GM19467 (cell line): ENCODE results near the gene GHITM.
"Not testable (repeated sequence)": the region's sequence is repeated elsewhere in the genome, so short reads cannot be mapped to it uniquely, and the experiment has no call there.

Experiments
- ATAC-seq: cut with Tn5 transposase; IDR thresholded peaks from one replicate; pipeline ENCODE4 v1.9.1; 2021; ENCODE audit warnings: mild to moderate bottlenecking, moderate library complexity; ENCODE audit not compliant: unreplicated experiment

Gene GHITM

GRCh38 chr10:84139126-84140035, at the start of gene GHITM:
GHITM (plus strand) TSS chr10:84139509; CDS start chr10:84141501, 1,992 bp downstream.
- ATAC-seq = peak; percentile 96

DNA sequence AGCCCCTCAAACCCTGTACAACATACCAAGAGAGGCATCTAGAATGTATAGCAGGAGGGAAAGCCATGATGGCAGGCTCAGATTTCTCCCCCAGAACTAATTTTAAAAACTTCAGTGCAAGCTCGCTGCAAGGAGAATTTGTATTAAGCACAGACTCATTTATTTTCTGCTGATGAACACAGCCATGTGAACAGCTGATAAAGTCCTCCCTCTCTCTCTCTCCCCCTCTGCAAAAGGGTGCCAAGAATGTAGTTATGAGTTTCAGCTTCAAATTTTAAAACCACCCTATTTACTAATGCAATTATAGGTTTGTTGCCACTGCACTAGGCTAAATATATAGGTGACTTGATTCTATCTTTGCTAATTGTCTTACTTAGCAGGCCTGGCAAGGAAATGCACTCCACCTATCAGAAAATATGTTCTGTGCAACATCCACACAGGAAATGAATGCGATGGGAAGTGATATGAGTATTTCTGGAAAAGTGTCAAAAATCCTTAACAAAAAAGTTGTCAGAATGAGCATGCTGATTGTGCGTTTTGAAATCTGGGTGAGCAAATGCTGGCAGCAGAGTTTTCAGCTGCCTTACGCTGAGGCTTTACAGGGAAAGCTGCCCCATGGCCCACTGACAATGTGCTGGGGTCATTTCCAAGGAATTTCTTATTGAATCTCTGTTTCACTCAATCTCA, 43.4 kb upstream of the GHITM start:
- no peak for ATAC-seq

GRCh38 chr10:84097787-84098353, 41.4 kb upstream of the GHITM start:
- no peak for ATAC-seq

DNA sequence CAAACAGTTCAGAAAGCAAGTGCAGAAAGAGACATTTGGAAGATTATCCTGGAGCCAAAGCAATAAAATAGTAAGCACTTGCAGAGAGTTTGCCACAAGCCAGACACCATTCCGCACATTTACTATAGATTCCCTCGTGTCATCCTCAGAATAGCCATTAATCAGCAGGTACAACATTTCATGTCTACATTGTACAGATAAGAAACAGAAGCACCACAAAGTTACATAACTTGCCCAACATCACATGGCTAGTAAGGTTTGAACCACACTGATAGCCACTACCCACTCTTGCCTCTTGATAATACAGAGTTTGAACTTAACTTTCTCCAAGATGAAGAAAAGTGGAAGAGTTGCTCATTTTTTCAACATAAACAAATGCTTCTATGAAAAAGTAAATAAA, 40.6 kb upstream of the GHITM start:
- no peak for ATAC-seq

DNA sequence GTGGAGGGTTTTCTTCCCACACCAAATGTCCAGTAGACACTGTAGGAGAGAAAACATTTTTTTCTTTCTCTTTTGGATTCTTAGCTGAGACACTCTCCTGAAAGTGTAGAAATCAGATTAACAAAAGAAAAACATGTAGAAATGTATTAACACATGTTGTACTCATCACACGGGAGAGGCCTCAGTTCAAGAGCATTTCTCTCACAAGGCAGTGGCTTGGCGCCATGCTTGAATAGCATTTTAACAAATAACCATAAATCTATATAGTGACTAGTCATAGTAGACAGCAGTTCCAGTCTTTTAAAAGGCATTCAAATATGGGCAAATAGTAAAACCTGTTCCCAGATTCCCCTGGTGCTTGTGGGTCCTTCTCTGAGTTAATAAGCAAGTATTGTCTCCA, 38.3 kb upstream of the GHITM start:
- ATAC-seq = no peak

- ATAC-seq = no peak
These were observed 30.5 kb upstream of the GHITM start for GRCh38 chr10:84108797-84109196.

GRCh38 chr10:84109772-84110171, 29.5 kb upstream of the GHITM start:
- not testable (repeated sequence) for ATAC-seq

- not testable (repeated sequence) for ATAC-seq
These were observed 25.8 kb upstream of the GHITM start for GRCh38 chr10:84113468-84113867.

- ATAC-seq = no peak
These were observed 25.1 kb upstream of the GHITM start for GRCh38 chr10:84114088-84114667.

DNA sequence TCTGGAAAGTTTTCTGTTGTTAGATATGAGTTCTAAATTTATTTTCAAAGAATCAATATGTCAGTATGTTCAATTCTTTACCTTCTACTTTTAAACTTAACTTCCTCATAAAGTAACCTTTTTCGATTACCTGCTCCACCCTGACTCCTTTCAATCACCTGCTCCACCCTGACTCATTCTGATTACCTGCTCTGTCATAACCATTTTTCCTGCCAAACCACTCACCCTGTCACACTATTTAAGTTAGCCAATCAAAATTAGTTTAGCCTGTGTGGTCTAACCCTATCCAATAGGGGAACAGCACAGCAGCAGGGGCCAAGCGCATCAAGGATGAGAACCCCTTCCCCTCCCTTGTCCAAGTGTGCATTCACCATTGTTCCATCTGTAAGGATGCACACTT, 22.1 kb upstream of the GHITM start:
- not testable (repeated sequence) for ATAC-seq

DNA sequence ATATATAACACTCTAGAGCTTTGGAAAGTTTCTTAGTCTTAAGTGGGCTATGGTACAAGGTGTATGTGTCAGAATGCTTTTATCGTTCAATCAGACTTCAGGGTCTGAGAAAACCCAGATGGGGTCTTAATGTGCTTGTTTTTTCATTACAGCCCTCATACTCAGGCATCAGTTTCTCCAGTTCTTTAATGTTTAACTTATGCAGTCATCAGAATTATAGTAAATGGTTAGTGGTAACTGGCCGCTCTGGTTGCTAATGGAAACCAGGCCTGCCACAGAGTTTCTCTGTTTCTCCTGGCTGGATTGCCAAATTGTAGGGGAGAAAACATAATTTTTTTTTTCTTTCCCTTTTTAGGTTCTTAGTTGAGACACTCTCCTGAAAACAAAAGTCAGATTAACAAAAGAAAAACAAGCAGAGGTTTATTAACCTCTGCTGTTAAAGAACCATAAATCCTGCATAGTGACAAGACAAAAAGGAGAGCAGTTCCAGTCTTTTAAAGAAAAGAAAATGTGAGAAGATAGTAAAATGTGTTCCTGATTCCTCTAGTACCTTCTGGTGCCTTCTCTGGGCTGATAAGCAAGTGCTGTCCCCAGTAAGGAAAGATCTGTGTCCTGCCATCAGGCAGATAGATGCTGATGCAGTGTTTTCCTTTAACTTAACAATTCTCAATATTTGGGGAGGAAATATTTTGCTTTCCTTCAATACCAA, 21.5 kb upstream of the GHITM start:
- no peak for ATAC-seq

DNA sequence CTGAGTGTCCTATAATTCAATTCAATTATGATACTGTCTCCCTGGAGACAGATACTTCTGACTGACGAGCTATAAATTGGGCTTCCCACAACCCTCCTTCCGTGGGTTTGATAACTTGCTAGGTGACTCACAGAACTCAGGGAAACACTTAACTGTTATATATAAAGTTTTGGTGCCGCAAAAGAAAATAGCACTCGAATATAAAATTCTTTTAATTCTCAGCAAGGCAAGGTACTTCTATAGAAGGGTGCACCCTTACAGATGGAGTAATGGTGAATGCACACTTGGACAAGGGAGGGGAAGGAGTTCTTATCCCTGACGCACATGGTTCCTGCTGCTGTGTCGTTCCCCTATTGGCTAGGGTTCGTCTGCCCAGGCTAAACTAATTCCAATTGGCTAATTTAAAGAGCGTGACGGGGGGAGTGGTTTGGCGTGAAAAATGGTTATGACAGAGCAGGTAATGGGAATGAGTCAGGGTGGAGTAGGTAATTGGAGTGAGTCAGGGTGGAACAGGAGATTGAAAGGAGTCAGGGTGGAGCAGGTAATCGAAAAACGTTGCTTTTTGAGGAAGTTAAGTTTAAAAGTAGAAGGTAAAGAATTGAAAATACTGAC, 20.8 kb upstream of the GHITM start:
- ATAC-seq = no peak

- no peak for ATAC-seq
These were observed 15.9 kb upstream of the GHITM start for GRCh38 chr10:84123362-84123761.

DNA sequence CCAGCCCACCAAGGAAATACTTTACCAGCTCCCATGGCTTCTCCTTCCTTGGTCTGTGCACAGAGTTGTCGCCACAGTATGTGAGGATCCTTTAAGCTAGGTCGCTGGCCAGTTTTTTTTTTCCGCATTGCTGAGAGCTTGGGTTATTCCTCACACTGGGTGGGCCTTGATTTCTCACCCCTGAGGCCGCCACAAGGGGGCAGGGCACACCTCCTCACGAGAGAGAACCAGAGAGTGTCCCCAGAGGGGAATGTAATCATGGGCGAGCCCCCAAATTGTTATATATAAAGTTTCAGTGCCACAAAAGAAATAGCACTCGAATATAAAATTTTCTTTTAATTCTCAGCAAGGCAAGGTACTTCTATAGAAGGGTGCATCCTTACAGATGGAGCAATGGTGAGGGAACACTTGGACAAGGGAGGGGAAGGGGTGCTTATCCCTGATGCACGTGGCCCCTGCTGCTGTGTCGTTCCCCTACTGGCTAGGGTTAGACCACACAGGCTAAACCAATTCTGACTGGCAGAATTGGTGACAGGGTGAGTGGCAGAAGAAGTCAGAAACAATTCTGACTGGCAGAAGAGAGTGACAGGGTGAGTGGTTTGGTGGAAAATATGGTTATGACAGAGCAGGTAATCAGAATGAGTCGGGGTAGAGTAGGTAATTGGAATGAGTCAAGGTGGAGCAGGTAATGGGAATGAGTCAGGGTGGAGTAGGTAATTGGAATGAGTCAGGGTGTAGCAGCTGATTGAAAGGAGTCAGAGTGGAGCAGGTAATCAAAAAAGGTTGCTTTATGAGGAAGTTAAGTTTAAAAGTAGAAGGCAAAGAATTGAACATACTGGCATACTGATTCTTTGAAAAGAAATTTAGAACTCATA, 13.2 kb upstream of the GHITM start:
- ATAC-seq = not testable (repeated sequence)

DNA sequence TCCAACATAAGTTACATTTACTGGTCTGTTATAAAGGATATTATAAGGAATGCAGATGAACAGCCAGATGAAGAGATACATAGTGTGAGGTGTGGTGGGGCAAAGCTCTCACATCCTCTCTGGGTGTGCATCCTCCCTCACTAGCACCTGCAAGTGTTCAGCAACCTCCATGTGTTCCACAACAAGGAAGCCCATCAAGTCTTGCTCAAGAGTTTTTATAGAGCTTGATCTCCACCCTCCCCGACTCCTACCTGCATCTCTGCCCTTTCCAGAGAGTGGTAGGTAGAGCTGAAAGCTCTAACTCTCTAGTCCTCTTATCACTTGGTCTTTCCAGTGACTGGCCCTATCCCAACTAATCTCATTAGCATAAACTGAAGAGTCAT, 12.5 kb upstream of the GHITM start:
- ATAC-seq = no peak

DNA sequence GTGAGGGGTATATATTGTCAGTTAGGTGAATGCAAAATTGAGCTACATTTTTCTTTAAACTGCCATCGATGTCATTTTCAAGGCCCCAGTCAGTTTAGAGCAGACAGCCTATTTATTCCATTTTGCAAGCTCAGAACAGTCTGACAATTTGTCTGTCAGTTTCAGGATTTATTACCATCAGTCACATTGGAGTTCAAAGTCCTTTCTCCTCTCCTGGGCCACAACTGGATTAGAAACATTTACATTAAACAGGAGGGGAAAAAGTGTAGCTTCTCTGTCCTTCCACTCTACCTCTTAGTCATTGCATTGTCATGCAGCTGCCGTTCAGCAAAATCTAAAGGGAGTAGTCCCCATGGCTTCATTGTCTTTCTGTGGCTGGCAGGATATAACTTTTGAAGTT, 3.5 kb upstream of the GHITM start:
- ATAC-seq = no peak

DNA sequence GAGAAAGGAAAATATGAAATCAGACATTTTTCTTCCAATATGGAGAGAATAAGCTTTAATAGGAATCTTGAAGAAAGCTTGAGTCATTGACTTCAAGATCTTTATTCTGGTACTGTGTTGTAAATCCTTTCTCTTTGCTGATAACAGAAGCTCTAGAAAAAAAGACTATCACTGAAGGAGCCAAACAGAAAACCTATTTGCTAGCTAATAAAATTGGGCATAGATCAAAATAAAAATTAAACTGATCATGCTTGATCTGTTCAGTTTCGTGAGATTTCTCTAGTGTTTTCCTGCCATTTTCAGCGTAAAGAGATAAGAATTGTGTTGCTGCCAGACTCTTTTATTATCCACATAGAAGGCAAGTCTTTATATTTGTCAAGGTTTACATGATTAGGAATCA, 1.5 kb upstream of the GHITM start:
- no peak for ATAC-seq

- peak; percentile 7 for ATAC-seq
These were observed 707 bp upstream of the GHITM start for GRCh38 chr10:84138478-84139125.

GRCh38 chr10:84140036-84140379, 699 bp downstream of the GHITM start:
- ATAC-seq = no peak
